Peyer's patch (tissue), 4 donors: ENCODE measurements around the gene JPH4. TPM values are rescaled to one million over a fixed set of nuclear protein-coding genes. Genes with fewer than 3 reads are reported as not detected.
A peak's percentile ranks its signal among the peaks of the same experiment; 100 is the strongest.

Experiments
- DNase-seq, 3 donors: peaks; one replicate each; pipeline ENCODE4 v3.0.0-alpha.2; 2017 to 2019
- H3K27ac ChIP-seq, 4 donors: fragments of 200-600 bp; sonication (generic); one replicate each; pipeline ENCODE4 v1.5.1; 2016 to 2019
- H3K27me3 ChIP-seq, 2 donors: fragments of 200-600 bp; sonication (generic); one replicate each; pipeline ENCODE4 v1.5.1; 2019
- H3K36me3 ChIP-seq, 3 donors: fragments of 200-600 bp; sonication (generic); one replicate each; pipeline ENCODE4 v1.5.1; 2016 to 2019
- H3K4me1 ChIP-seq, 4 donors: fragments of 200-600 bp; sonication (generic); one replicate each; pipeline ENCODE4 v1.5.1; 2016 to 2019
- H3K4me3 ChIP-seq, 4 donors: fragments of 200-600 bp; sonication (generic); 1 replicate in 3 of 4; 2 replicates in 1 of 4; pipeline ENCODE4 v1.5.1; 2016 to 2019; ENCODE audit warnings: mild to moderate bottlenecking in 1 of 4
- H3K9me3 ChIP-seq, 4 donors: fragments of 200-600 bp; sonication (generic); one replicate each; pipeline ENCODE4 v1.5.1; 2016 to 2019; ENCODE audit warnings: mild to moderate bottlenecking in 1 of 4
- POLR2A ChIP-seq, 2 donors: fragments of 450-650 bp; IDR thresholded peaks; one replicate each; pipeline ENCODE4 v1.5.1; 2017; ENCODE audit warnings: antibody characterized with exemption in 2 of 2, mild to moderate bottlenecking in 2 of 2, moderate library complexity in 2 of 2
- total RNA-seq, 4 donors: library from RNA; depleted of rRNA; stranded (reverse); fragments of >200 nt; gene quantifications; one replicate each; pipeline ENCODE4 v1.1.0, GENCODE V29; 2016
- TF ChIP-seq, protein P1 (sequence below), 6 experiments: fragments of 450-650 bp in 4 of 6; fragments of 200-600 bp in 2 of 6; sonication (generic) in 1 of 6; IDR thresholded peaks; one replicate each; pipeline ENCODE4 v1.5.1; 2017 to 2019; ENCODE audit warnings: antibody characterized with exemption in 6 of 6, mild to moderate bottlenecking in 3 of 6, moderate library complexity in 1 of 6

Gene JPH4
- total RNA-seq, 4 donors from 2014 or later = 0.85 to 8.3 (median 1.5) TPM; not detected in 1

- peaks cover 0 to 26% (median 0%) of the 10 kb centered on the region in 3 donors for H3K36me3 ChIP-seq
- H3K27me3 ChIP-seq = no peaks in the 10 kb centered on the region
- TF ChIP-seq POLR2A (IDR thresholded peaks at IDR 0.05) = peak; percentile 29 to 30
- TF ChIP-seq, protein P1, sequence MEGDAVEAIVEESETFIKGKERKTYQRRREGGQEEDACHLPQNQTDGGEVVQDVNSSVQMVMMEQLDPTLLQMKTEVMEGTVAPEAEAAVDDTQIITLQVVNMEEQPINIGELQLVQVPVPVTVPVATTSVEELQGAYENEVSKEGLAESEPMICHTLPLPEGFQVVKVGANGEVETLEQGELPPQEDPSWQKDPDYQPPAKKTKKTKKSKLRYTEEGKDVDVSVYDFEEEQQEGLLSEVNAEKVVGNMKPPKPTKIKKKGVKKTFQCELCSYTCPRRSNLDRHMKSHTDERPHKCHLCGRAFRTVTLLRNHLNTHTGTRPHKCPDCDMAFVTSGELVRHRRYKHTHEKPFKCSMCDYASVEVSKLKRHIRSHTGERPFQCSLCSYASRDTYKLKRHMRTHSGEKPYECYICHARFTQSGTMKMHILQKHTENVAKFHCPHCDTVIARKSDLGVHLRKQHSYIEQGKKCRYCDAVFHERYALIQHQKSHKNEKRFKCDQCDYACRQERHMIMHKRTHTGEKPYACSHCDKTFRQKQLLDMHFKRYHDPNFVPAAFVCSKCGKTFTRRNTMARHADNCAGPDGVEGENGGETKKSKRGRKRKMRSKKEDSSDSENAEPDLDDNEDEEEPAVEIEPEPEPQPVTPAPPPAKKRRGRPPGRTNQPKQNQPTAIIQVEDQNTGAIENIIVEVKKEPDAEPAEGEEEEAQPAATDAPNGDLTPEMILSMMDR (IDR thresholded peaks at IDR 0.05) = no peak
- peak within 1 kb of the TSS; percentile 89 to 98 (median 94) for H3K27ac ChIP-seq
- peaks cover 7 to 21% (median 10%) of the 10 kb centered on the region in 4 donors for H3K4me1 ChIP-seq
- H3K4me3 ChIP-seq = peak within 1 kb of the TSS; percentile 79 to 89 (median 84)
- peak; percentile 95 to 98 (median 96) for DNase-seq
- H3K9me3 ChIP-seq = no peaks in the 10 kb centered on the region
Observed at GRCh38 chr14:23555882-23556699, 22.5 kb downstream of the JPH4 start, which contains the start of gene THTPA. Gene THTPA (plus strand): TSS chr14:23556271. CDS start chr14:23556758, 487 bp downstream.

DNA sequence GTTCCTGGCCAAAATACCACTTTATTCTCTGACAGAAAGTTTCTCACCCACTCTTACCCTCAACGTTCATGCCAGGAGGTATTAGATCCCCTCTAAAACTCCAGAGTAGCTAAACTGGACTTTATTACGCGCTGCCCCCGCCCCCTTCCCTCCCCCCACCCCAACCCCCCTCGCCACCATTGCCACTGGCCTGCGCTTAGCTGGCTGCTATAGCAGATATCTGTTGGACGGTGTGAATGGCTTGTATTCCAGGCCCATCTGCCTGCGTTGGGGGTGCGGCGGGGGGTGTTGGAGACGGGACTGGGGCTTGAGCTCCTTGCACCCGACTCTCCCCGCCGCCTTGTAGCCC is 23.1 kb downstream of the JPH4 start:
- Histone ChIP-seq H3K36me3 (peaks cover 0 to 22% (median 0%) of the 10 kb centered on the region in 3 donors), H3K4me1 (peaks cover 7 to 27% (median 12%) of the 10 kb centered on the region in 4 donors), H3K9me3 (no peaks in the 10 kb centered on the region), H3K27ac (peak overlapping the region; percentile 89 to 98 (median 94)), H3K4me3 (peak overlapping the region; percentile 79 to 89 (median 84)), H3K27me3 (no peaks in the 10 kb centered on the region)
- no peak for DNase-seq
- TF ChIP-seq, protein P1 (IDR thresholded peaks at IDR 0.05) = no peak
- no peak for TF ChIP-seq POLR2A (IDR thresholded peaks at IDR 0.05)

GRCh38 chr14:23551266-23552028 is 27.1 kb downstream of the JPH4 start, which contains the start of gene ZFHX2:
Gene ZFHX2 (minus strand): TSS chr14:23551765. CDS start chr14:23535325, 16,440 bp downstream.
- peak; percentile 80 to 92 (median 88) for DNase-seq
- Histone ChIP-seq H3K4me1 (peaks cover 0 to 21% (median 4%) of the 10 kb centered on the region in 4 donors), H3K27ac (peak within 1 kb of the TSS; percentile 28 to 50 (median 30)), H3K27me3 (no peaks in the 10 kb centered on the region), H3K9me3 (no peaks in the 10 kb centered on the region), H3K36me3 (no peaks in the 10 kb centered on the region), H3K4me3 (peak within 1 kb of the TSS; percentile 49 to 76 (median 65))
- peak in 1 of 2 donors; percentile 40 for TF ChIP-seq POLR2A (IDR thresholded peaks at IDR 0.05)
- TF ChIP-seq, protein P1 (IDR thresholded peaks at IDR 0.05) = no peak

- H3K4me3 ChIP-seq = peak overlapping the region; percentile 49 to 76 (median 65)
- H3K36me3 ChIP-seq = no peaks in the 10 kb centered on the region
- peaks cover 0 to 20% (median 3%) of the 10 kb centered on the region in 4 donors for H3K4me1 ChIP-seq
- no peak for TF ChIP-seq POLR2A (IDR thresholded peaks at IDR 0.05)
- TF ChIP-seq, protein P1 (IDR thresholded peaks at IDR 0.05) = no peak
- H3K9me3 ChIP-seq = no peaks in the 10 kb centered on the region
- H3K27me3 ChIP-seq = no peaks in the 10 kb centered on the region
- DNase-seq = peak in 1 of 3 donors; percentile 55
- peak overlapping the region in 2 of 4 donors; percentile 28 to 30 for H3K27ac ChIP-seq
Observed at GRCh38 chr14:23550812-23551265, 27.8 kb downstream of the JPH4 start.

DNA sequence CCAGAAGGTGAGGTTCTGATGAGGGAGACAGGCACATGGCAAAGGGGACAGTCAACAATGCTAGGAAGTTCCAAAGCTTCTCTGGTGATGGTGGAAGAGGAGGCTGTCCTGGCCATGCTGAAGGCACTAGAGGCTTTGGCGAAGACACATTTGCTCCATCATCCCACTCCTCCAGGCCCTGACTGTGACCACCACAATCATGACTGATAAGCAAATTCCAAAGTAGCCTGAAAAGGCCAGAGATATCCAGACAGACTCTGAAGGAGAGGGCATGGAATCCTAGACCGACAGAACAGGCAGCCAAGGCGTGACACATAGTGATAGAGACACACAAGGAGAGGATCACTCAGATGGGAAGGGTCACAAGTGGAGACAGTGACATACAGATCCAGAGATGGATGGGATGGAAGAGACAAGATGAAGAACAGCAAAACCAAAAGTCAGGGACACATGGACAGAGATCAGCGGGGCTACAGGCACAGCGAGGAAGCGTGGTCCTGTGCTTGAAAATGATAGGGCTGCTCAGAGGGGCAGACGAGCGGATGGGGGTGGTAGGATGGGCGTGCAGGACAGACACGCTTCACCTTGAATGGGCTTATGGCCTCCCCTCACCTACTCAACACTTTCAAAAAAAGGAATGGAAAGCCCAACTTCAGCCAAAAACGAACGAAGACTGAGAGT is 28.3 kb downstream of the JPH4 start:
- H3K27me3 ChIP-seq = no peaks in the 10 kb centered on the region
- H3K4me1 ChIP-seq = peaks cover 0 to 16% (median 3%) of the 10 kb centered on the region in 4 donors
- H3K27ac ChIP-seq = no peak overlapping the region
- no peaks in the 10 kb centered on the region for H3K9me3 ChIP-seq
- DNase-seq = no peak
- H3K36me3 ChIP-seq = no peaks in the 10 kb centered on the region
- TF ChIP-seq POLR2A (IDR thresholded peaks at IDR 0.05) = no peak
- TF ChIP-seq, protein P1 (IDR thresholded peaks at IDR 0.05) = no peak
- H3K4me3 ChIP-seq = peak overlapping the region; percentile 49 to 76 (median 65)
